HG03280 (cell line): ENCODE measurements around the gene KLC4.
"Not testable (repeated sequence)": the region's sequence is repeated elsewhere in the genome, so short reads cannot be mapped to it uniquely, and the experiment has no call there.

ENCODE experiments used
- ATAC-seq: cut with Tn5 transposase; IDR thresholded peaks from one replicate; pipeline ENCODE4 v1.9.1; 2021; ENCODE audit warnings: mild to moderate bottlenecking, moderate library complexity; ENCODE audit not compliant: unreplicated experiment

KLC4 gene

DNA sequence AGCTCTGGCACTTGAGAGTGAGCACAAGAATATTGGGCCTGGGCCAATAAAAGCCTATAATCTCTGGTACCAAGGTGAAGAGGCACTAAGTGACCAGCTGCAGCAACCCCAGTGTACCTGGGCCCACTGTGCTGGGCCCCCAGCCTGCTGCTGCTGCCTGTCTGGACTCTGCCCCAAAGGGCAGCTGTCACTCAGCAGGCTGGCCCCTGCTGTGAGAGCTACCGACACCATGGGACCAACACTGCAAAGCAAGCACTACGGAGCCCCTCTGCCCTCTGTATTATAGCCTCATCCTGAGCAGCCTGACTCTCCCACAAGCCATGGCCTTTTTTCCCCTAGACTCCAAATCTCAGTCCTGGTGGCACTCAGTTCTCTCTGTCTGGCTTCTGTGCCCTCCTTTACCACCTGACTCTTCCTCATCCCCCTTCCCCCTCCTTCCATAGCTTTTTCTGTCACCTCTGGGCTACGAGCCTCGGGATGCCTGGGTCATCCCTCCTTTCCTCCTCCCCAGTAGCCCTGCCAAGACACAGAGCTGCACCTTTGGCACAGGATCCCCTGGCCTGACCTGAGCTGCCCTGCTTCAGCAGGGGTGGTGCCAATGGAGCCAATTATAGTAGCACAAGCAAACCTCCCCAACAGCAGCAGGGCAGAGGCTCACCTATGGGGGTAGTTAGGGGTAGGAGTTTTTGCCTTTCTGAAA lies 23.8 kb upstream of the KLC4 start:
- no peak for ATAC-seq

GRCh38 chr6:43036712-43037111 lies 22.7 kb upstream of the KLC4 start:
- no peak for ATAC-seq

GRCh38 chr6:43037197-43037596 lies 22.2 kb upstream of the KLC4 start:
- ATAC-seq: no peak

DNA sequence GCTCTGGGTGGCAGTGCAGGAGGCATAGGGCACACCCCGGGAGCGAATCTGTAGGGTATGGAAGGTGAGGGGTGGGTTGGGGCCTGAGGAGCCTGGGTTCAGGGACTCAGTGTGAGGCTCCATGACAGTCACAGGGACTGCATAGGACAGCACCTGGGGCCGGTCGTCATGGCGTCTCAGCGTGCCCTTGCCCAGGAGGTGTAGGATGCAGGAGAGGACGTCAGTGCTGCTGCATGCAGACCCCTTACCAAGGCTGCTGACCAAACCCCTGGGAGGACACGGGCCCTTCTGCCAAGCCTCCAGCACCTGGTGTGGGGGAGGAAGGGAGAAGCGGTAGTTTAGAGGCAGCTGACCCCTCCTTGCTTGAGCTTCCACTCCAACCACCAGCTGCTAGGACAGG lies 21.7 kb upstream of the KLC4 start:
- no peak for ATAC-seq

DNA sequence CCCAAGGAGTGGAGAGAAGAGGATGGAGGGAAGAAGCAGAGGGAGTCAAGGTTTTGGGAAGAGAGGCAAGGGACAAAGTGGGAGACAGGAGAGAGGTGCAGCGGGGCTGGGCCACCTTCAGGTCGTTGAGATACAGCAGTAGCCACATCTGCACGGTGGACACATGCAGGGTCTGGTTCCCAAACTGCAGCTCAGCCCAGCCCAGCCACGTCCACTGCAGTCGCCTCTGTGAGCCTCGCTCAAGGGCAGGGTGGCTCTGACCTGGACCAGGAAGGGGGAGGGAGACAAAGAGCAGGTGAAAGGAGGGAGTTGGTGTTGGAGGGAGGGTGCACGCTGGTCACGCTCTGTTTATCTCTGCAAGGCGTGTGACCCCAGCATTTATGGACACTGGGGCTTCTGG lies 20.7 kb upstream of the KLC4 start:
- no peak for ATAC-seq

DNA sequence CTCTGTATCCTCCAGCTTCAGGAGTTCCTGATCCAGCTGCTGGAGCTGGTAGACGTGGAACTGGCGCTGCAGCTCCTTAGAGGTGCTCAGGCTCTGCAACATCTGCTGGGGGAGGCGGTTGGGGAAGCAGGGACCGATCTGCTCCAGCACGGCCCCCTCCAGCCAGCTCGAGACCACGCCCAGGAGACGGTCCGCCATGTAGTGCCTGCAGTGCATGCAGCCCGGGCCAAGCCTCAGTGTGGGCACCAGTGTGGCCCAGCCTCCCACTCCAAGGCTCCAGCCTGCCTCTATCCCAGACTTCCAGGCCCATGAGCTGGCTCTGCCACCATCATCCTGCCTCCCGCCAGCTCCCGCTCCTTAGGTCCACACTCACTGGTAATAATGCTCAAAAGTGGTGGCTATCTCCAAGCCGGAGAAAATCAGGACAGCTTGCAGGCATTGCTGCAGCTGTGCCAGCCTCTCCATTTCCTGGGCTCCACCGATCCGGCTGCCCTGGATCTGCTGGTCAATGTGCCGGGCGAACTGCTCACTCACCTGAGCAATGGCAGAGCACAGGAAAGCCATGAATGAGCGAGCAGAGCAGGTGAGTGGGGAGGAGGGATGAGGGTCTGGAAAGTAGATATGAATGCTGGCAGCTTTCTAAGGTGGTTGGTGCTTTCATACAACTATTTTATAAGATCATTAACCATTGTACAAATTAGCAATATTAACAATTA lies 18.7 kb upstream of the KLC4 start:
- no peak for ATAC-seq

- ATAC-seq: not testable (repeated sequence)
Measured at GRCh38 chr6:43041475-43041874, 18.0 kb upstream of the KLC4 start.

DNA sequence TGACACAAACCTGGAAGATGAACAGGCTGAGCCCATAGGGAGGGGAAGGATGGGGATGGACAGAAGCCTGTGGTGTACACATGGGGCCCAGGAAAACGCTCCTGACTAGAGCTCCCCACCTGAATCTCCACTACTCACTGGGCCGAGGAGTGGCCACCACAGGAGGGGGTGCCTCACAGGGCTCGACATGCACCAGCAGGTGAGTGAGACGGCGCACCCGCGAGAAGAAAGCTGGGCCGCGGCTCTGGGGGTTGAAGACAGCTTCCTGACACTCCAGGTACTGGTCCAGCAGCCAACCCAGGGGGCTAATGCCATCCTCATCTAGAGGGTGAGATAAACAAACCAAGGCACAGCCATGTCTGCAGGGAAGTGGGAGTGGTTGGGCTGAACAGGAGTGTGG lies 16.1 kb upstream of the KLC4 start:
- no peak for ATAC-seq

DNA sequence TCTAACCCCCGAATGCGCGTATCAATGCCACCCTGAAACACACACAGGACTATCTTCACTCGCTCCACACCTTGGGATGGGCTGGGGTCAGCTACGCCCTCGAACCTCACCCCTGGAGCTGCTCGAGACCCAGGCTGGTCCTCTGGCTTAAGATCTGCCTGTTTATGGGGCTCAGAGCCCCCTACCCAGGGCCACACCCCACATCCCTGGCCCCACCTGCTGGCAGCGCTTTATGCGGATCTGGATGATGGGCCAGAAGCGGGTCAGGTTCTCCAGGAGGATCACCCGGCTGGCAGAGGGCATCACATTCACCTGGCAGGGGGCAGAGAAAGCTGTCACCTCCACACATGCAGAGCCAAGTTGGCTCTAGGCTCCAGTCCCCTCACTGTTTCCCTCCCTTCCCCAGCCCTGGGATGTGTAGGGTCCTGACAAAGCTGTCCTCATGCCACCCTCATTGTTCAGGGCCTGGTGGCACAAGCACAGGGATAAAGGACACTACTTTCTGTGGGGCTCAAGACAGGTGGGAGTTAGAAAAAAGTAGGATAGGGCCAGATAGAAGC lies 14.0 kb upstream of the KLC4 start:
- ATAC-seq: no peak

GRCh38 chr6:43047998-43048397 lies 11.4 kb upstream of the KLC4 start:
- ATAC-seq: no peak

- no peak for ATAC-seq
Measured at GRCh38 chr6:43050981-43051380, 8.4 kb upstream of the KLC4 start.

- no peak for ATAC-seq
Measured at GRCh38 chr6:43052225-43052841, 7.1 kb upstream of the KLC4 start.

GRCh38 chr6:43052842-43053544 lies 6.4 kb upstream of the KLC4 start:
- ATAC-seq: peak; percentile 24

DNA sequence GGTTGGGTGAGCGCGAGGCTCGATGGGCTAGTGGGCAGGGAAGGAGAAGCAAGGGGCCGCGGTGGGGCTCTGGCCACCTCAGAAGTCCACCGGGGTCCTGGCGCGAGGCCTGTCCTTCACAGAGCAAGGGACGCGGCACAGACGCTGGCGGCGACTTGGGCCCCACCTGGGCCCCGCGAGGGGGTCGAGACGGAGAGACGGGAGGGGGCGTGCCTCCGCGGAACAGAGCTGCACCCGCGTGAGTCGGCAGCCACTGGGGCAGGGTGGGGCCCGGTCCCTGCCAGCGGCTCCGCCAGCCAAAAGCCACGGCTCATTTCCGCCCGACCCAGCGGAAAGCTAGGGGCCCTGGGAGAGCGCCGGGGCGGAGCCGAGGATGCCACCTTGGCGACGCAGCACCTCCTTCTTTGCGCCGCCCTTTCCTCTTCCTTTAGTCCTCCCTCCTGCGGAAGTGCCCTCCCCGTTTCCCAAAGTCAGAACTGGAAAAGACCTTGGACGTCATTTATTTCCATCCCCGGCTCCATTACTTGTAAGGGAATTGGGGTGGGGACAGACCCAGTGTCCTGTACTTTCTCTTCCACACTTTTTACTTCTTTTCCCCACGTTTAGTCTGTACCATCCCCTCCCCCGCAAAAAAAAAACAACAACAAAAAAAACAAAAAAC lies 5.8 kb upstream of the KLC4 start, which contains the start of gene CUL7:
CUL7 (minus strand) TSS at position 307 of the 661 bp plus-strand sequence. CDS start 1,063 bp downstream, outside the sequence.
- ATAC-seq: peak; percentile 68

DNA sequence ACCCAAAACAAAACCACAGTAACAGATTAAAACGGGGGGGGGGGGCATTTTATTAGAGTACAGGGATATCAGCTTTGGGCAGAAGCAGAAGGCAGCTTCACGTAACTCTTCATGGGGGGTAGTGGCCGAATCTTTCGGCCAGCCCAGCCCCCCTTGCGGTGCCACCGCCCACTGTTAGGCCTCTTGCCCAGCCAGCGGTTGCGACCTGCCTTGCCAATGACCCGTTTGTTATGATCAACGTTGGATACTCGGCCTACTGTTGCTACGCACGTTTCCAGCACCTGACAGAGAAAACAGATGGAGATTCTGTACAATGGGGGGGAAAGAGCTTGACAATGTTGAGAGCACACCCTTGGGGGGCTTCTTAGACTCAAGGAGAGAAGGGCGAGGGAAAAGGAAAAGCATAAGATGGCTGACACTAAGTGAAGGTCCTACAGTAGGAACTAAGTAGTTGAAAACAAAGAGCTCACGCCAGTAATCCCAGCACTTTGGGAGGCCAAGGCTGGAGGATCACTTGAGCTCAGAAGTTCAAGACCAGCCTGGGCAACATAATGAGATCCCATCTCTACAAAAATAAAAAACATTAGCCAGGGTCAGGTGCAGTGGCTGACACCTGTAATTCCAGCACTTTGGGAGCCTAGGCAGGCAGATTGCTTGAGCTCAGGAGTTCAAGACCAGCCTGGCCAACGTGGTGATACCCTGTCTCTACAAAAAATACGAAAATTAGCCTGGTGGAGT lies 5.1 kb upstream of the KLC4 start:
- ATAC-seq: no peak

DNA sequence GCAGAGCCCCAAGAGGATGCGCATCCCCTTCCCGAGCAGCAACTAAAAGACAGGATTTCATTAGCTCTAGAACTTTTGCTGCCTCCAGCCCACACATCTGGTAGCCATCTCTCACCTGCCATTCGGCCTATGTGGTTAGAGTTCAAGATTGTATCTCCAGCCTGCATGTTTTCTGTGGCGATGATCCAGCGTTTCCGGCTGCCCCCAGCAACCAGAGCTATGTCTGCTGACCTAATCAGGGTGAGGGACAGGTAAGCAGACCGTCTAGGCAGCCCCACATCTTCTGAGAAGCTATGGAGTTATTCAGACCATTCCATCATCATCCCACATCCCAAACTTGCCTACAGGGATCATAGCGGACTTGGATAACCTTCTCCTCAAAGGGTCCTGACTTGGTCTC lies 3.5 kb upstream of the KLC4 start:
- ATAC-seq: no peak

DNA sequence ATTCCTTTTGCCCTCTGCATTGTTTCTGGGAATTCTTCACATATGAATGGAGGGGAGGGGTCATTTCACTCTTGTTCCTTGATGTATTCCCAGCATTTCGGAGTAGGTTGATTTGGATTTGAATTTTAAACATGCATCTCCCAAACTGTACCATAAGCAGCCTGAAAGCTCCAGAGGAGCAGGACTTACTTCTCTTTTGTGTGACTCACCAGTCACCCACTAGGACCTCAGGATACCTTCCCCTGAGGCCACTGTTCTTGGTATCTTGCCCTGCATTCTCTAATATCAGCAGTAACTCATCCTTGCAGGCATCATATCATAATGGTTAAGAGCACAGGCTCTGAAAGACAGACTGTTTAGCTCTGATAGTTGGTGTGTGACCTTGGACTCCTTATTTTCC lies 900 bp upstream of the KLC4 start:
- no peak for ATAC-seq

DNA sequence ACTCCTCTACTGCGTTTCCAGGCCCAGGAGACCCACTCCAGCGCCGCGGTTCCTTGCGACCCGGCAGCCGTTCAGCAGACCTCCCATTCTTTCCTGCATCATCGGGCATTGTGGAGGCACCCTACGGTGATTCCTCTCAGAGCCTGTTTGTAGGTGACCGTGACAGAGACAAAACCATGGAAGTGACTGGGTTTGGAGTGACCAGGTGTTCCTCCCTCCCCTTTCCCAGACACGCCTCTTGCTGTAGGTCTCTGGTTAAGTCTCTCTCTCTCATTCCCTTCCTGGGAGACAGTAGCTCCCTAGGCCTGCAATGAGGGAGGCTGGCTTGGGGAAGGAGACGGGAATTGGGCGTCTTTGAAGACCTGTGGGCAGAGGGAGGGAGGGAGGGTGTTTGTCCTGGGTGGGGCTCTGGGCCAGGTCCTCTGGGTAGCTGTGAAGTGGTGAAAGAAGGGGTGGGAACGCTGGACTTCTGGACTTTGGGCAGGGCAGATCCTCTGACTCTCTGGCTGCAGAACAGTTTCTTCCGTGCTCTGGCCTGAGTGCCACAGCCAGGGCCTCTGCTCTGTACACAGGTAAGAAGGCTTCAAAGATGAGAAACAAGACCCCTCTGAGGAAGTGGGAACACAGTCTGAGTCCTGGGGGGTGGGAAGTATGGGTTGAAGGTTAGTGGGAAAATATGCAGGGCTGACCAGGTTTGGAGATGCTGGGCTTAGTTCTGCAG lies 763 bp downstream of the KLC4 start:
- ATAC-seq: no peak
